ENCODE data around the gene LY6G6F.

The LY6G6F gene, protein sequence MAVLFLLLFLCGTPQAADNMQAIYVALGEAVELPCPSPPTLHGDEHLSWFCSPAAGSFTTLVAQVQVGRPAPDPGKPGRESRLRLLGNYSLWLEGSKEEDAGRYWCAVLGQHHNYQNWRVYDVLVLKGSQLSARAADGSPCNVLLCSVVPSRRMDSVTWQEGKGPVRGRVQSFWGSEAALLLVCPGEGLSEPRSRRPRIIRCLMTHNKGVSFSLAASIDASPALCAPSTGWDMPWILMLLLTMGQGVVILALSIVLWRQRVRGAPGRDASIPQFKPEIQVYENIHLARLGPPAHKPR
- 0 to 0.44 (median 0) reads per million in 17 experiments for total RNA-seq

DNA sequence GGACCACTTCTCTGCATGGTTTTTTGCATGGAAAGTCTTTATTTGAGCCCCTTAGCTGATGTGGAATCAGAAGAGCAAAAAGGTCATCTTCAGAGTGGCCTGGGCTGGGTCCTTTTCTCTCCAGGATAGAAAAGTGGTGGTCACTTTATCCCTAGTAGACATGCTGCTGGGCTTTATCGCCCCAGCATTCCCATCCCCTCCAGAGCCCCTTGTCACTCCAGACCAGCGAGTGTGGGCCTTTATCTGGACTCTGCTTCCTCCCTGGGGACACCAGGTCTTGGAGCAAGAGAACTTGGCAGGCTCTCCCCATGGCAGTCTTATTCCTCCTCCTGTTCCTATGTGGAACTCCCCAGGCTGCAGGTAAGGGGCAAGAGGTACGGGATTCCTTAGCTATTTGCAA, at the start of gene LY6G6F:
Gene LY6G6F, plus strand, starts transcription at position 268 of the 400 bp plus-strand sequence. Its CDS starts 41 bp downstream, at position 309.
- DNase-seq: no peak

- no peak for DNase-seq
Measured at GRCh38 chr6:31657406-31658157, 49.1 kb upstream of the LY6G6F start.

DNA sequence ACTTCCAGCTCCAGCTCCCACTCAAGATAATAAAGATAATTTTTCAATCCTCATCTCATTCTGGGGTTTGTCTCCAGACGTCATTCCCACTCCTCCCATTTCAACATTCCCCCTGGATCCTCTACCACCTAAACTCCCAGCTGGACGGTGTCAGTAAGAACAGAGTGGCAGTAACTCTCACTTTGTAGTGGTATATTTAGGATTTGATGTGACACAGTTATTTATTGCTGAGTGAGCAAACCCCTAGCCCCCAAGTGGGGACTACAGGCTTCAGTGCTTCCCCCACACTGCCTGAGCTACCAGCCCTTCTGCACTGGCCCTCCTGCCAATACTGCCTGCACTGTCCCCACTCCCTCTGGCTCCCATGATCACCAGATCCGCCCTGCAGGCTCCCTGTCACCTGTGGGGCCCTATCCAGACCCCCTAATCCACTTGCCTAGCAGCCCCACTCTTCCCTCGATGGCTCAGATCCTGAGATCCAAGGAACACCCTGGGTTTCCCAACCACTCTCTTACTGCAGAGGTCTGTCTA, 48.4 kb upstream of the LY6G6F start:
- DNase-seq: no peak

GRCh38 chr6:31658983-31659648, 47.5 kb upstream of the LY6G6F start:
- no peak for DNase-seq

DNA sequence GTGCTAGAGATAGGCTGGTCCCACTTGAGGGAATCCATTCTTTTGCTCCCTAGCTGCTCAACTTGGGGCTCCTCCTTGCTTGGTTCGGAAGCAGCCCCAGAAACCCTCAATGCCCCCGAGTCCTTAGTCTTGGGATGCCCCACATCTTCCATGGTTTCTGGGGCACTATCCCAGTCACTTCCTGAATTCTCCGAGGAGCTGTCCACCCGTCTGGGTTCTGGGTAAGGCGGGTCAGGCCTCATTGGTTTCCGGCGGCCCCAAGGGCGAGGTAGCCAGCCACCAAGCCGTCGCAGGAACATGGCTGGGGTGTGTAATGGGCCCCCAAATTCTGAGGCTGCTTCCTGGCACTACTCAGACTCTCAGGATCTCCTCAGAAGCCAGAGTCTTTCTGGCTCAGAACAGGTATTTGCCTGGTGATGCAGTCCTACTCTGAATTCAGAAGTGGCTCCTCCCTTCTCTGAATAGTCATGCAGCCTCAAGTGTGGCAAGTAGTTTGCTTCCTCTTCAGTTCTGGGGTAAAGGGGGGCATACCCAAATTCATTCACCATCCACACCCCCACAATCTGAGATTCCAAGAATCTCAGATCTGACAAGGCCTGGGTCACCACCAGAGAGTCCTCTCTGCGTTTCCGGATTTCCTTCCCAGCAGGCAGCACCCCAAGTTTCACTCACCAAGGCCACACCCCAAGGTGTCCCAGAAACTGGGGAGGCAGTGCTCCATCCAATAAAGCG, 46.9 kb upstream of the LY6G6F start:
- DNase-seq: peak; percentile 12 to 55 (median 48)

DNA sequence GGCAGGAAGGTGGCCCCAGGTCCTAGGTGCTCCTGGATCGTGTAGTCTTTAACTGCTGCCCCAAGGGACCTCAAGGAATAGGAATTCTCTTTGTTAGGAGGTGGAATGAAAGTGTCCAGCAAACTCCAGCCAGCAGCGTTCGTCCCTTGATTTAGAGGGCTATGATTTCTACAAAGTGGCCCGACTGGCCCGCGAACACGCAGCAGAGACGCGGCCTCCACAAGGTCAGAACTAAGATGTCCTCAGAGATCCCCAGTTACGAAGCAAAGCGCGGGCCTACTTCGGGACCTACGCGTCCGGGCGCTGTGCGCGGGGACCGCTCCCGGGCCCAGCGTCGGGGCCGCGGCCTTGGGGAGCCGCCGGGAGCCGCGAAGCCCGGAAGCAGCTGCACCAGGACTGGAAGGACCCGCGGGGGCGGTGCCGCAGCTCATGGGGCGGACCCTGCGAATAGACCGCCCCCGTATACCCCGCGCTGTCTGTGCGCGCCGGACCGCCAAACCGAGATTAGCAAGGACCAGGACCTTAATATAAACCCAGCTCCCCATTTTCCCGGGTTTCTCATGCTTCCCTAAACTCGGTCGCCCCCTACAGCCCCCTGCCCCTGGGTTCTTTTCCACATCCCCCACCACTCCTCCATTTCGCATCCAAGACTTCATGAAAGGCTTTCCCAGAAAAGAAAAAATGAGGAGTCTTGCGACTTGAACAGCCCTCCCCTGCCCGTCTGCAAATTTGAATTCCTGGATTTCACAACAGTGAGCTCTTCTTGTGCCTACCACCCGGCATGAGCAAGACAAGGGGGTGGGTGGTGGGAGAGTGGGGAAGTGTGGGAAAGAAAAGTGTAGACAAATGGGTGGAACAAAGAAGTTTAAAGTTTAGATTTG, 46.0 kb upstream of the LY6G6F start, which contains the start of gene C6orf47:
Gene C6orf47, minus strand, starts transcription at position 398 of the 881 bp plus-strand sequence. CDS start 831 bp downstream, outside the sequence.
- DNase-seq: peak; percentile 83 to 94 (median 90)

DNA sequence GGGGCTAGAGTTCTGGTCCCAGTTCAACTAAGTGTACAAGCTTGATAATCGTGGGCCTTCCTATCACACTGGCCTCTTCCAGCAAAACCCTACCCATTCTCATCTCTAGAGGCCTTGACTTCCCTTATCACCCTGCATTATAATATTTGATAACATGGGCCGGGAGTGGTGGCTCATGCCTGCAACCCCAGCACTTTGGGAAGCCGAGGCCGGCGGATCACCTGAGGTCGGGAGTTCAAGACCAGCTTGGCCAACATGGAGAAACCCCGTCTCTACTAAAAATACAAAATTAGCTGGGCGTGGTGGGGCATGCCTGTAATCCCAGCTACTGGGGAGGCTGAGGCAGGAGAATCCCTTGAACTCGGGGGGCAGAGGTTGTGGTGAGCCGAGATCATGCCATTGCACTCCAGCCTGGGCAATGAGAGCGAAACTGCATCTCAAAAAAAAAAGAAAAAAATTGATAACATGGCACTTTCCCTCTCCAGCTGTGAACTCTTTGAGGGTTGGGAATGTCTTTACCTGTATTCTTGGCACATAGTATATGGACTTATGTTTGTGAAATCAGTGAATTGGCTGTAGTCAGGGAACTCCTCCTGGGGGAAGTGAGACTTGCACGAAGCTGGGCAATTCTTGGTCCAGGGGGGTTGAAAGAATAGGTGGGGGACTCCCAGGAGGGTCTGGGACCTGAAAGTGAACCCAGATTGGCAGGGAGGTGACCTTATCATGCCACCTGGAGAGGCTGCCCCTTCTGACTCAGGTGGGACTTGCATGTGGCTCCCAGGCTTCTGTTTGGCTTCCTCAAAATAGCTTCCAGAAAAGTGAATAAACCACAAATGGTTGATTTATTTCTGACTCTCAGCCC, 45.2 kb upstream of the LY6G6F start:
- no peak for DNase-seq

DNA sequence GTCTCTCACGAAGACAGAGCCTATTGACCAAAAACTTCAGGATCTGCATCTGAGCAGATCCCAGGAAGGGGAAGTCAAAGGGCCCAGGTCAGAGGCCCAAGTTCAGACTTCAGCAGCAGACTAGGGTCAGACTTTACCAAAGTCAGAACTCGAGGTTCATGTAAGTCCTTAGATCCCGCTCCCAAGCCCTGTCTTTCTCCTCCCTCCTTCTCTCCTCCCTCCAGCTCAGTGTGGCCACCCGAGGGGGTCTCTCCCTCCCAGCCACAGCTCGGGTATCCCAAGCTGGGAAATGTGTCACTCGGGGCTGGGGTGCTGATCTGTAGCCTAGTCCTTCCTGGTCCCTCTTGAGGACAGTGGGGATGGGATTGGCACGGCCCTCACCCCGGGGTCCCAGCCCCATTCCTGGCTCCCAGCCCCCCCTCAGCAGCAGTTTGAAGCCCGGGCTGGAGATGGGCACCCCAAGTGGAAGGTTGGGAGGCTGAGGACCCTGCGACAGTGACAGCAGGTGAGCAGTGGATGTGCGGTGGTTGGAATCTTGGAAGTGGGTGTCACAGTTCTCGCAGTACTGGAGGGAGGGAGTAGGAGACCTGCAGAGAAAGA, 44.4 kb upstream of the LY6G6F start:
- no peak for DNase-seq

GRCh38 chr6:31663126-31663960, 43.3 kb upstream of the LY6G6F start:
- peak in 2 of 4 experiments; percentile 27 to 45 for DNase-seq

DNA sequence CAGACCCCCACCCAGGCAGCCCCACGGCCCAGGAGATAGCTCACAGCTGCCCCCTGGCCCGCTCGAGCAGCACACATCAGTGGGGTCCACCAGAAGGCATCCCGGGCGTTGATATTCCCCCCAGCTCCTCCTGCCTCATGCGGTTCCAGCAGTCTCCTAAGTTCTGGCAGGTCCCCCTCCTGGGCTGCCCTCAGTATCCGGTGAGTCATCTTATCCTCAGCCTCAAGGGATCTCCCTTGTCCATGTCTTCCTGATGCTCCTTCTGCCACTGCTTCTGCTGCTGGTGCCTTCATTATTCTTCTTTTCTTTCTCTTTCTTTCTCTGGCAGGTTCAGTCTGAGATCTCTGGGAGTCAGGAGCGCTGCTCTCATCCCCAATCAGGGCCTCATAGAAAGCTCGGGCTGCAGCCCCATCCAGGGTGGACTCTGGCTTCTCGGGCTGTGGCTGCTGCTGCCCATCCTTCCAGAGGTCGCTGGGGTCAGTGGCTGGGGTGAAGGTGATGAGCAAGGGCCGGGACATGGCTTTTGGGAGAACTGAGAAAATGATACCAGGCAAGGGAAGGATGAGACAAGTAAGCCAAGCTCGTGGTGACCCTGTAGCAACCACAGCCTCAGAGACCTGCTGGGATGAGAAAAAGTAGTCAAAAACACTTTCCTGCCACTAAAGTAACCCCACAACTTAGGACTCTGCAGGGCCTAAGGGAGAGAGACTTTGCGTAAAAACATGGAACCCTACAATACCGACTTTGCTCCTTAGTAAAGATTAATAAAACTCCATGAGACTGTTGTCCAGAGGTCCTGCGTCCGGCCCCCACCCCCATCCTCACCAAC, 42.5 kb upstream of the LY6G6F start:
- DNase-seq: peak in 1 of 4 experiments; percentile 25

- DNase-seq: peak; percentile 95 to 98 (median 97)
Measured at GRCh38 chr6:31664790-31665500, 41.7 kb upstream of the LY6G6F start, which contains the start of gene GPANK1. Gene GPANK1 (minus strand): TSS chr6:31664997. CDS start chr6:31664478, 519 bp downstream.

GRCh38 chr6:31665501-31666336, 40.9 kb upstream of the LY6G6F start, which contains the start of gene CSNK2B:
Gene CSNK2B (plus strand): TSS chr6:31666080. CDS start chr6:31666832, 752 bp downstream.
- peak; percentile 98 to 99 (median 99) for DNase-seq

- DNase-seq: peak; percentile 71 to 87 (median 80)
Measured at GRCh38 chr6:31666337-31666965, 40.2 kb upstream of the LY6G6F start.

DNA sequence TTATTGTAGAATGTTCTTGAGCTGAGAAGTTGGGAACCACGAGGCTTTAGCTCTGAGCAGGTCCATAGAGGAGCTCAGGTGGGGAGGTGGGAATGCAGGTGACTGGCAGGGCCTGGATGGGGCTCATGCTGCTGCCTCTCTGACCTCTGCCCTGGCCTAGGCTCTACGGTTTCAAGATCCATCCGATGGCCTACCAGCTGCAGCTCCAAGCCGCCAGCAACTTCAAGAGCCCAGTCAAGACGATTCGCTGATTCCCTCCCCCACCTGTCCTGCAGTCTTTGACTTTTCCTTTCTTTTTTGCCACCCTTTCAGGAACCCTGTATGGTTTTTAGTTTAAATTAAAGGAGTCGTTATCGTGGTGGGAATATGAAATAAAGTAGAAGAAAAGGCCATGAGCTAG, 37.0 kb upstream of the LY6G6F start, which contains the start of gene LY6G5B:
Gene LY6G5B, plus strand, starts transcription at position 301 of the 400 bp plus-strand sequence. CDS start 975 bp downstream, outside the sequence.
- DNase-seq: no peak

DNA sequence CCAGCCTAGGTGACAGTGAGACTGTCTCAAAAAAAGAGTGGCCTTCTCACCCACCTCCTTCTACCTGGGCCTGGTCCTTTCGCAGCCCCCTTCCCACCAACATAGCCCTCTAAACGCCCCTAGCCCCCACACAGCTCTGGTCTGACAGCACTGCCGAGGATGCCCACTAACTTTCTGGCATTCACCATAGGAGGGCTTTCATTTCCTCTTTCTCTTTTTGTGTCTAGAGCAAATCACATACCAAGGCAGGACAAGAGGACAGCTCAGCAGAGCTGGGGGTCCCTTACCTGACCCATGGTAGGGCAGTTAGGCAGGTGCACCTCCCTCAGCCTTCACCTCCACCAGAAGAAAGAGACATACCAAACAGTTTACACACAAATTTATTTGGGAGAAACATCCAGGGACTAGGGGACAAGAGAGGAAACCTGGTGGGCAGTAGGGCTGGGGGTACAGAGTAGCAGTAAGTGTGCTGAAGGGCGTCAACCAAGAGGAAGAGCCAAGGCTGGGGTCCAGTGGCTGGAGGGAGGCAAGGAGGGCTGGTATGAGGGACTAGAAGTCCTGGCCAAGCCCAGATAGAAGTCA, 30.3 kb upstream of the LY6G6F start:
- no peak for DNase-seq

Measured in suppressor macrophage (primary cell).